Neural progenitor cell (in vitro differentiated cells): ENCODE measurements around the gene GALK1.

ENCODE experiments used
- CTCF ChIP-seq: fragments of 200-600 bp; sonication (generic); IDR thresholded peaks from 2 replicates; pipeline ENCODE4 v1.5.1; 2017; ENCODE audit warnings: antibody characterized with exemption, mild to moderate bottlenecking
- EZH2 ChIP-seq: fragments of 200-600 bp; sonication (generic); IDR thresholded peaks from 2 replicates; pipeline ENCODE4 v1.6.1; 2017; ENCODE audit warnings: antibody characterized with exemption, mild to moderate bottlenecking, moderate library complexity
- EZH2phosphoT487 ChIP-seq: fragments of 200-600 bp; sonication (generic); IDR thresholded peaks from 2 replicates; pipeline ENCODE4 v1.6.1; 2017; ENCODE audit warnings: antibody characterized with exemption

- TF ChIP-seq CTCF (no peak), EZH2 (no peak), EZH2phosphoT487 (no peak)
These were observed 27.6 kb downstream of the GALK1 start for GRCh38 chr17:75737133-75737962.
